NCI-H82 treated with DMSO at 0.1 percent for 48 hours (cell line): ENCODE results near the gene HSPA1L.
"Not testable (repeated sequence)": the region's sequence is repeated elsewhere in the genome, so short reads cannot be mapped to it uniquely, and the experiment has no call there.

Experiments used
- DNase-seq: peaks from one replicate; lab custom pipeline; 2025; ENCODE audit not compliant: unreplicated experiment; lab: John Stamatoyannopoulos, UW

Gene HSPA1L

DNA sequence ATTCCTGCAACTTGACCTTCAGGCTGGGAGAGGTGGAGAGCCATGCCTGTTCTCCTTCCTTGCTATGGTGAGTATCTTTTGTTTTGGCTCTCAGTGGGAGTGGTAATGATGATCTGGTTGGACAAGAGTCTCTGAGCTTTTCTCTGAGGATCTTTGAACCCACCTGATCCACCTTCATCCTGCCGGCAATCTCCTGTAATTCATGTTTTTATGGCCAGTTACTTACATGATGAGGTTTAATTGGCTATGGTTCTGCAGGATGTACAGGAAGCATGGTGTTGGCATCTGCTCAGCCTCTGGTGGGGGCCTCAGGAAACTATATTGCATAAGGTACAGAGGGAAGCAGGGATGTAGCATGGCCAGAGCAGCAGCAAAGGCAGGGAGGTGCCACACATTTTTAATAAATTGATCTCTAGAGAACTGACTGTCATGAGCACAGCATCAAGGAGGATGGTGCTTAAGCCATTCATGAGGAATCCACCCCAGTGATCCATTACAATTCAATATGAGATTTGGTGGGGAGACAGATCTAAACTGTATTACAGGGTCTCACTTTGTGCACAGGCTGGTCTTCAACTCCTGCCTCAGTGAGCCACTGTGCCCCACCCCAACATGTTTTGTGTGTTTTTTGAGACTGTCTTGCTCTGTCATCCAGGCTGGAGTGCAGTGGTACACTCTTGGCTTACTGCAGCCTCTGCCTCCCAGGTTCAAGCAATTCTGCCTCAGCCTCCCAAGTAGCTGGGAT is 22.5 kb upstream of the HSPA1L start:
- no peak for DNase-seq

DNA sequence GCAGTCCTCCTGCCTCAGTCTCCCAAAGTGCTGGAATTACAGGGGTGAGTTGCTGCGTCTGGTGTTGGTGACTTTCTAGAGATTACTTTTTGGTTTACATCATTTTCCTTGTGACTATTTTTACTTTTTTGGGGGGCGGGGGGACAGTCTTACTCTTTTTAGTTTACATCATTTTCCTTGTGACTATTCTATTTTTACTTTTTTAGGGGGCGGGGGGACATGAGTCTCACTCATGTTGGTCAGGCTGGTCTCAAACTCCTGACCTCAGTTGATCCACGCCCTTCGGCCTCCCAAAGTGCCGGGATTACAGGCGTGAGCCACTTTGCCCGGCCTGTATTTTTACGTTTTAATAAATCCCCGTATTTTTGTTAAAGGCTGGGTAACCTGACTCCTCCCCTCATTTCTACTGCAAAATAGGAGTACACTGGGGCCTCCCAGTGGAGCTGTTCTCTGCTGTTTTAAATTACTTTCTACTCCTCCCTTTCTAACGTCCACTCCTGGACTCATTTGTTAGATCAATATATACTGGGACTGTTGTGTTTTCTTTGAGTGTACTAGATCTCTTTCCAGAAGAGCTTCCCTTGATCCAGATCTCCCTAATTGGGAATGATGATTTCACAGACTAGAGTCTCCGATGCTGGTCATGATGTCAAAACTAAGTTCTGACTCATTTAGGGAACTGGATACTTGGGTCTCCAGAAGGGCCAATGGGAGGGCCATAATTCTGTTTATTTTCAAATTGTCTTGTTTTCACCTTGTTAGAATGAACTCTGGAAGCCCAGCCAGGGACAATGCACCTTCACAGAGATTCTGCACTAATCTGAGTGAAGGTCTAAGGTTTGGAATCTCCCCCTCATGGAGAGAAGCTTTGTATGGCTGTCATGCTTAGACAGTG is 21.6 kb upstream of the HSPA1L start:
- DNase-seq: no peak

DNA sequence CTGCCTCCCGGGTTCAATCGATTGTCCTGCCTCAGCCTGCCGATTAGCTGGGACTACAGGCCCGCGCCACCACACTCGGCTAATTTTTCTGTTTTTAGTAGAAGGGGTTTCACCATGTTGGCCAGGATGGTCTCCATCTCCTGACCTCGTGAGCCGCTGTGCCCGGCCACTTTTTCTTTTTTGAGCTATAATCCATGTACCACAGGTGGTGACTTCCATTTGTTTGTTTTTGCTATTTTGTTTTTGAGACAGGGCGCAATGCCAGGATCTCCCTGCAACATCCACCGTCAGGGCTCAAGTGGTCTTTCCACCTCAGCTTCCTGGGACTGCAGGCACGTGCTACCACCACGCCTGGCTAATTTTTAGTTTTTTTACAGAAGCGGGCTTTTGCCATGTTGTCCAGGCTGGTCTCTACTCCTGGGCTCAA is 21.0 kb upstream of the HSPA1L start:
- no peak for DNase-seq

GRCh38 chr6:31834367-31835250 is 19.5 kb upstream of the HSPA1L start:
- DNase-seq: peak; percentile 70

DNA sequence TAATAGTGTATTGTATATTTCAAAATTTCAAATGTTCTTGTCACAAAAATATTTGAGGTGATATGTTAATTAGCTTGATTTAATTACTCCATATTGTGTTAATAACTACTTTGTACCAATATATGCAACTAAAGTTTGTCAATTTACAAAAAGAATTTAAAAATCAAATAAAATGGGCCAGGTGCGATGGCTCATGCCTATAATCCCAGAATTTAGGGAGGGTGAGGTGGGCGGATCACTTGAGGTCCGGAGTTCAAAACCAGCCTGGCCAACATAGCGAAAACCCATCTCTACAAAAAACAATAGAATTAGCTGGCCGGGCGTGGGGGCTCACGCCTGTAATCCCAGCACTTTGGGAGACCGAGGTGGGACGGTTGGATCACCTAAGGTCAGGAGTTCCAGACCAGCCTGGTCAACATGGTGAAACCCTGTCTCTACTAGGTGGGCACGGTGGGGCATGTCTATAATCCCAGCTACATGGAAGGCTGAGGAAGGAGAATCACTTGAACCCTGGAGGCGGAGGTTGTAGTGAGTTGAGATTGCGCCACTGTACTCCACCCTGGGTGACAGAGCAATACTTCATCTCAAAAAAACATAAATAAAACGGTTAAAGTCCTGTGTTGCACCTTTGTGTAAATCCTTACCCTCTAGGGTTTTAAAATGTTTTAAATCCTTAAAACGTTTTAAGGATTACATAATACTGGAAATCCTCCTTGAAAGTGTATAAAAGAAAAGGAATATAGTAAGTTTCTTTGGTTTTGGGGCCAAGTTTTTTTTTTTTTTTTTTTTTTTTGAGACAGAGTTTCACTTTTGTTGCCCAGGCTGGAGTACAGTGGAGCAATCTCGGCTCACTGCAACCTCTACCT is 16.5 kb upstream of the HSPA1L start:
- DNase-seq: no peak

GRCh38 chr6:31830886-31831335 is 15.8 kb upstream of the HSPA1L start:
- no peak for DNase-seq

GRCh38 chr6:31829633-31830283 is 14.7 kb upstream of the HSPA1L start:
- DNase-seq: peak; percentile 45

DNA sequence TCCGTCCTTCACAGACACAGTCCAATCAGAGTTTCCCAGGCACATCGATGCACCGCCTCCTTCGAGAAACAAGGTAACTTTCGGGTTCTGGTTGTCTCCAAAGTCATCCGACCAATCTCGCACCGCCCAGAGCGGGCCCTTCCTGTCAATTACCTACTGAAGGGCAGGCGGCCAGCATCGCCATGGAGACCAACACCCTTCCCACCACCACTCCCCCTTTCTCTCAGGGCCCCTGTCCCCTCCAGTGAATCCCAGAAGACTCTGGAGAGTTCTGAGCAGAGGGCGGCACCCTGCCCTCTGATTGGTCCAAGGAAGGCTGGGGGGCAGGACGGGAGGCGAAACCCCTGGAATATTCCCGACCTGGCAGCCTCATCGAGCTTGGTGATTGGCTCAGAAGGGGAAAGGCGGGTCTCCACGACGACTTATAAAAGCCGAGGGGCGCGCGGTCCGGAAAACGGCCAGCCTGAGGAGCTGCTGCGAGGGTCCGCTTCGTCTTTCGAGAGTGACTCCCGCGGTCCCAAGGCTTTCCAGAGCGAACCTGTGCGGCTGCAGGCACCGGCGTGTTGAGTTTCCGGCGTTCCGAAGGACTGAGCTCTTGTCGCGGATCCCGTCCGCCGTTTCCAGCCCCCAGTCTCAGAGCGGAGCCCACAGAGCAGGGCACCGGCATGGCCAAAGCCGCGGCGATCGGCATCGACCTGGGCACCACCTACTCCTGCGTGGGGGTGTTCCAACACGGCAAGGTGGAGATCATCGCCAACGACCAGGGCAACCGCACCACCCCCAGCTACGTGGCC is 12.4 kb upstream of the HSPA1L start, which contains the start of gene HSPA1B:
Gene HSPA1B (plus strand): TSS at position 453 of the 794 bp plus-strand sequence. CDS start 213 bp downstream, at position 666.
- peak; percentile 100 for DNase-seq

GRCh38 chr6:31826793-31827285 is 11.8 kb upstream of the HSPA1L start:
- DNase-seq: no peak

DNA sequence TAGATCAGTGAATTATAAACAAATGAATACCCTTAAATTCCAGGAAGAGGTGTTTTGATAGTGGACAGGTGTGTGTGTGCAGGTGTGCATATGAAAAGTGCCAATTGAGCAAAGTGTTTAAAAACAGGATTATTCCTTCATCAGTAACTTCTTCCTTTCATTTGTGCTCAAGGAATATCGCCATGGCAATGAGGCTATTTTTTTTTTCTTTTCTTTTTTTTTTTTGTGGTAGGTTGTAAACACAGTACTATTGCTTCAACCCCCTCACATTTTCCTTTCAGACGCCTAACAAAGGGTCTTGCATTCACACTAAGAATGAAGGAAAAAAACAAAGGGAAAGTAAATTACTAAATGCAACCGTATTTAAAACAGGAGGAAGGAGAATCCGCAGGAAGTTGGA is 10.5 kb upstream of the HSPA1L start:
- no peak for DNase-seq

GRCh38 chr6:31823592-31824196 is 8.6 kb upstream of the HSPA1L start:
- DNase-seq: not testable (repeated sequence)

- DNase-seq: no peak
Observed at GRCh38 chr6:31822036-31822821, 7.1 kb upstream of the HSPA1L start.

GRCh38 chr6:31821301-31822035 is 6.4 kb upstream of the HSPA1L start:
- DNase-seq: peak; percentile 42

DNA sequence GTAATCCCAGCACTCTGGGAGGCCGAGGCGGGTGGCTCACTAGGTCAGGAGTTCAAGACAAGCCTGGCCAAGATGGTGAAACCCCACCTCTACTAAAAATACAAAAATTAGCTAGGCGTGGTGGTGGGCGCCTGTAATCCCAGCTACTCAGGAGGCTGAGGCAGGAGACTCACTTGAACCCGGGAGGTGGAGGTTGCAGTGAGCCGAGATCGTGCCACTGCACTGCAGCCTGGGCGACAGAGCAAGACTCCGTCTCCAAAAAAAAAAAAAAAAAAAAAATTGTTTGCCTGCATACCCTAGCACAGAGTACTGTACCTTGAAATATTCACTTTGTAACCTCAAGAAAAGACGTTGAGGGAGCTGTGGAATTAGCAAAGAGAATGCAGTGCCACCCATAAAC is 5.3 kb upstream of the HSPA1L start:
- not testable (repeated sequence) for DNase-seq

DNA sequence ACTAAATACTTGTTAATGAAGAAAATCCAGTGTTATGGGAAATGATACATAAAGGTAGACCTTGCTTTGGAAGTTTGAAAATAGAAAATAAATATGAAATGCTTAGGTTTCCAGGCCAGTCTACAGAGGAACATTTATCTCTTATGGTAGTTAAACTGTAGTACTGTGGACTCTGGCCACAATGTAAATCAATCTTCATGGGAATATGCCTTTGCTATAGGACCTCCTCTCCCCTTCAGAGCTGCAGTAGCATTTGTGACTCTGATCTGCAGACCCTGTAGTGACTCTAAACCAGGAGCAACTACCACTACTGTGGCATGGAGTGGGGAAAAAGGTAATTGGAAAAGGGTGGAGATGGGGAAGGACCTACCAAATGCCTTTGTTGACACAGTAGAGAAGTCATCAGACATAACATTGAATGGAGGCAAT is 4.8 kb upstream of the HSPA1L start:
- DNase-seq: no peak

DNA sequence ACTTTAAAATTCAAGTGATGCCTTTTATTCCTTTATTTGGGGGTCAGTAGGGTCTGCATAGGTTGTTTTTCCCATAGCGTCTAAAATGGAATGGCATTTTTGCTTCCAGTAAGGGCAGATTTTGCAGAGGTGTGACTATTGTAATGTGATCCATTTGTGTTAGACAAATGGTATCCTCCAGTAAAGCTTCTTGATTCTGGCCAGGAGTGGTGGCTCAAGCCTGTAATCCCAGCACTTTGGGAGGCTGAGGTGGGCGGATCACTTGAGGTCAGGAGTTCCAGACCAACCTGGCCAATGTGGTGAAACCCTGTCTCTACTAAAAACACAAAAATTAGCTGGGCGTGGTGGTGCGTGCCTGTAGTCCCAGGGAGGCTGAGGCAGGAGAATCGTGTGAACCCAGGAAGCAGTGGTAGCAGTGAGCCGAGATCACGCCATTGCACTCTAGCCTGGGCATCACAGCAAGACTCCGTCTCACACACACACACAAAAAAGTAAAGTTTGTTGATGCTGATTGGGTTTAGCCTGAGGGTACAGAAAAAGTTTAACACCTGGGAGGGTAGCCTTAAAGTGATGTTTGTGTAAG is 2.9 kb upstream of the HSPA1L start:
- DNase-seq: not testable (repeated sequence)
